Stimulated activated CD4-positive, alpha-beta T cell treated with anti-CD3 and anti-CD28 coated beads, Interleukin-15, amount 100 ng/mL, for 48 hours (primary cell): ENCODE data around the gene MRPS35.
A peak's percentile ranks its signal among the peaks of the same experiment; 100 is the strongest.
"Not testable (repeated sequence)": the region's sequence is repeated elsewhere in the genome, so short reads cannot be mapped to it uniquely, and the experiment has no call there.

ENCODE experiments used
- DNase-seq, 2 donors: peaks; one replicate each; pipeline ENCODE4 v3.0.0-alpha.2; 2020; ENCODE audit warnings: low read depth in 2 of 2

Gene MRPS35

GRCh38 chr12:27709212-27709931 lies 1.3 kb upstream of the MRPS35 start:
- DNase-seq: no peak

GRCh38 chr12:27709932-27710591 lies 570 bp upstream of the MRPS35 start:
- peak in 1 of 2 donors; percentile 2 for DNase-seq

- DNase-seq: peak in 1 of 2 donors; percentile 3
Observed at GRCh38 chr12:27711317-27711682, 668 bp downstream of the MRPS35 start.

- no peak for DNase-seq
Observed at GRCh38 chr12:27711967-27712366, 1.3 kb downstream of the MRPS35 start.

GRCh38 chr12:27723212-27723611 lies 12.6 kb downstream of the MRPS35 start:
- DNase-seq: no peak

GRCh38 chr12:27730097-27730588 lies 19.5 kb downstream of the MRPS35 start:
- no peak for DNase-seq

GRCh38 chr12:27732281-27732680 lies 21.6 kb downstream of the MRPS35 start:
- DNase-seq: no peak

GRCh38 chr12:27733052-27733656 lies 22.5 kb downstream of the MRPS35 start:
- DNase-seq: no peak

- DNase-seq: no peak
Observed at GRCh38 chr12:27733791-27734190, 23.2 kb downstream of the MRPS35 start.

- DNase-seq: not testable (repeated sequence)
Observed at GRCh38 chr12:27734321-27734720, 23.7 kb downstream of the MRPS35 start.

GRCh38 chr12:27743601-27744000 lies 33.0 kb downstream of the MRPS35 start:
- no peak for DNase-seq

- DNase-seq: not testable (repeated sequence)
Observed at GRCh38 chr12:27745734-27746133, 35.1 kb downstream of the MRPS35 start.

GRCh38 chr12:27747111-27747820 lies 36.6 kb downstream of the MRPS35 start:
- DNase-seq: no peak

- DNase-seq: no peak
Observed at GRCh38 chr12:27751386-27752047, 40.9 kb downstream of the MRPS35 start.

- no peak for DNase-seq
Observed at GRCh38 chr12:27754795-27755194, 44.2 kb downstream of the MRPS35 start.

GRCh38 chr12:27756670-27757195 lies 46.1 kb downstream of the MRPS35 start:
- DNase-seq: no peak

- peak in 1 of 2 donors; percentile 7 for DNase-seq
Observed at GRCh38 chr12:27762757-27763156, 52.1 kb downstream of the MRPS35 start.

- DNase-seq: no peak
Observed at GRCh38 chr12:27766587-27766986, 56.0 kb downstream of the MRPS35 start.

- no peak for DNase-seq
Observed at GRCh38 chr12:27769142-27769673, 58.6 kb downstream of the MRPS35 start.

- no peak for DNase-seq
Observed at GRCh38 chr12:27771481-27772327, 61.1 kb downstream of the MRPS35 start.
